GM12891 (cell line): ENCODE measurements around the gene TDP1.

Source experiments
- POLR2A ChIP-seq: IDR thresholded peaks from 2 replicates; pipeline ENCODE4 v1.6.1; 2011; ENCODE audit warnings: low read depth, low read length, control low read depth
- POU2F2 ChIP-seq: IDR thresholded peaks from 2 replicates; pipeline ENCODE4 v1.6.1; 2011; ENCODE audit warnings: low read depth, mild to moderate bottlenecking, control low read depth, low read length, moderate library complexity
- TAF1 ChIP-seq: IDR thresholded peaks from 2 replicates; pipeline ENCODE4 v1.6.1; 2011; ENCODE audit warnings: low read depth, low read length, control low read depth

DNA sequence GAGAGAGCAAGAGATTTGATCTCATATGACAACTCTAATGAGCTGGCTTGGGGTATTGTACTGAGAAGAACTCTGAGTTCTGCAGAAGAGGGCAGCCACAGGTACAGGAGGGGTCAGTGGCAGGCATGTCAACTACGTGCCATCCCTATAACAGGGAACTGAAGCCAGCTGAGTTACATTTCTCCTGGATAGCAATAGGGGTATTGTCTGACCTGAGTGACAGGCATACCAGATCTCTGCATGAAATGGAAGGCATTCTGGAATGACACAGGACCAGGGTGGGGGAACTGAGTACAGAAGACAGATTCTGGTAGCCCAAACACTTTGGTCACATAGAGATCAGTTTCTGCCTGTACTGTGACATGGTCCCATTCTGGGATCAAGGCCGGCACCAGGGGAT is 37.0 kb upstream of the TDP1 start:
- TF ChIP-seq TAF1 (no peak), POLR2A (no peak), POU2F2 (no peak)
